HUES6 (cell line): ENCODE results near the gene CEP162.
A peak's percentile ranks its signal among the peaks of the same experiment; 100 is the strongest.
"Not testable (repeated sequence)": the region's sequence is repeated elsewhere in the genome, so short reads cannot be mapped to it uniquely, and the experiment has no call there.

Experiments
- H3K27ac ChIP-seq: 2 replicates; pipeline ENCODE4 v1.7.0; 2013; ENCODE audit warnings: low read depth, mild to moderate bottlenecking, low read length, inconsistent platforms
- H3K27me3 ChIP-seq: 2 replicates; pipeline ENCODE4 v1.6.1; 2013; ENCODE audit warnings: low read length; ENCODE audit not compliant: control insufficient read depth, insufficient read depth
- H3K36me3 ChIP-seq: 2 replicates; pipeline ENCODE4 v1.6.1; 2013; ENCODE audit warnings: low read length; ENCODE audit not compliant: control insufficient read depth, insufficient read depth
- H3K4me1 ChIP-seq: 2 replicates; pipeline ENCODE4 v1.6.1; 2013; ENCODE audit warnings: low read length; ENCODE audit not compliant: control insufficient read depth, insufficient read depth
- H3K4me3 ChIP-seq: 2 replicates; pipeline ENCODE4 v1.5.1; 2013; ENCODE audit warnings: low read depth, low read length
- H3K9ac ChIP-seq: one replicate; pipeline ENCODE4 v1.6.1; 2013; ENCODE audit warnings: mild to moderate bottlenecking, low read length
- H3K9me3 ChIP-seq: 2 replicates; pipeline ENCODE4 v1.6.1; 2013; ENCODE audit warnings: low read depth, low read length; ENCODE audit not compliant: control insufficient read depth, insufficient read depth

The CEP162 gene

DNA sequence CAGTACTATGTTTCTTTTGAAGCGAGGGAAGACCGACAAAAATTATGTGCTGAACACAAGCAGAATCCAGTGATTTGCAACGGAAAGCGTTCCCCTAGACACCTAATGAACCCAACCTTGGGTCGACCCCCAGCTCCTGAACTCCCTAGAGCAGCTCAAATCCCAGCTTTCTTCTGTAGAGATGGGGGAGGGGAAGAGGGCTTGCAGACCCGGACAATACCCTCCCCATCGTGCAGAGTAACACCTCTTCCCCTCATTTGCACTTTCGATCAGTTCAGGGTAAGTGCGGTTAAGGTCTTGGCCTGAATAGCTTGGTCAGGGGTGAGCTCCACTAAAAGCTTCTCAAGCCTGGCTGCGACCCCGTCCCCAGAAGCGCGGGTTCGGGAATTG lies 404 bp downstream of the CEP162 start:
- H3K36me3 ChIP-seq: no peaks in the 10 kb centered on the region
- peak overlapping the region; percentile 84 for H3K4me3 ChIP-seq
- H3K9ac ChIP-seq: peak overlapping the region; percentile 60
- H3K9me3 ChIP-seq: no peaks in the 10 kb centered on the region
- peaks cover 6% of the 10 kb centered on the region for H3K4me1 ChIP-seq
- H3K27ac ChIP-seq: no peak overlapping the region
- H3K27me3 ChIP-seq: peaks cover 28% of the 10 kb centered on the region

DNA sequence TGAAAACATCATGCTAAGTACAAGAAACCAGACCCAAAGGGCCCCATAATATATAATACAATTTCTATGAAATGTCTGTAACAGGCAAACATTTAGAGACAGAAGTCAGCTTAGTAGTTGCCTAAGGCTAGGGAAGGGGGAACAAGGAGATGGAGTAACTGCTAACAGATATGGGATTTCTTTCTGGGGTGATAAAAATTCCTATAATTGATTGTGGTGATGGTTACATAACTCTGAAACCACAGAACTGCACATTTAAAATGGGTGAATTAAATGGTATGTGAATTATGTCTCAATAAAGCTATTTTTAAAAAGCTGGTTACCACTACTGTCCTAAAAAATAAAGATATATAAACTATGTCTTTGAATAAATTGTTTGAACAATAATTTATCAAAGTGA lies 3.2 kb downstream of the CEP162 start:
- H3K27me3 ChIP-seq: peaks cover 9% of the 10 kb centered on the region
- H3K4me1 ChIP-seq: peaks cover 6% of the 10 kb centered on the region
- no peaks in the 10 kb centered on the region for H3K9me3 ChIP-seq
- H3K9ac ChIP-seq: no peak overlapping the region
- no peaks in the 10 kb centered on the region for H3K36me3 ChIP-seq
- H3K27ac ChIP-seq: no peak overlapping the region
- no peak overlapping the region for H3K4me3 ChIP-seq

GRCh38 chr6:84223608-84224007 lies 3.8 kb downstream of the CEP162 start:
- not testable (repeated sequence) for H3K4me1 ChIP-seq, H3K27me3 ChIP-seq, H3K9ac ChIP-seq, H3K9me3 ChIP-seq, H3K27ac ChIP-seq, H3K36me3 ChIP-seq, H3K4me3 ChIP-seq

DNA sequence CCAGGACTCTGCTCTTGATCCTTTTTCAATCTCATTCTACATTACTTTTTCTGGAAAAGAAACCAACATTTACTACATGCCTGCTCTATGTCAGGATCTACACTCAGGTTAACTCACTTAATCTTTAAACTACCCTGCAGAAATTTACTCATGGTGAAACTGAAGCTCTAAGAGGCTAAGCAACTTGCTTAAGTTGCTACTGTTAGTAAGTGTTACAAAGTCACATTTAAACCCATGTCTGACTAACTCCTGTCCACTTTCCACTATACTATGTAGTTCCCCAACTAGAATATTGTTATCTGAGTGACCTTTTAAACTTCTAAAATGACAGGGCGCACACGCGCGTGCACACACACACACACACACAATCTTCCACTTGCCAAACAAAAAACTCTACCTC lies 5.0 kb downstream of the CEP162 start:
- H3K4me3 ChIP-seq: no peak overlapping the region
- H3K9me3 ChIP-seq: no peaks in the 10 kb centered on the region
- no peak overlapping the region for H3K9ac ChIP-seq
- H3K27me3 ChIP-seq: no peaks in the 10 kb centered on the region
- H3K4me1 ChIP-seq: peaks cover 16% of the 10 kb centered on the region
- H3K27ac ChIP-seq: no peak overlapping the region
- H3K36me3 ChIP-seq: no peaks in the 10 kb centered on the region

- H3K9me3 ChIP-seq: no peaks in the 10 kb centered on the region
- no peak overlapping the region for H3K9ac ChIP-seq
- no peak overlapping the region for H3K4me3 ChIP-seq
- H3K4me1 ChIP-seq: peaks cover 10% of the 10 kb centered on the region; the same call in 1 of the 2 replicates
- no peaks in the 10 kb centered on the region for H3K36me3 ChIP-seq
- no peaks in the 10 kb centered on the region for H3K27me3 ChIP-seq
- no peak overlapping the region for H3K27ac ChIP-seq
These were observed 6.5 kb downstream of the CEP162 start for GRCh38 chr6:84220809-84221409.

- no peak overlapping the region for H3K9ac ChIP-seq
- no peaks in the 10 kb centered on the region for H3K27me3 ChIP-seq
- H3K9me3 ChIP-seq: no peaks in the 10 kb centered on the region
- no peaks in the 10 kb centered on the region for H3K36me3 ChIP-seq
- H3K4me1 ChIP-seq: peaks cover 10% of the 10 kb centered on the region; the same call in 1 of the 2 replicates
- no peak overlapping the region for H3K4me3 ChIP-seq
- no peak overlapping the region for H3K27ac ChIP-seq
These were observed 9.4 kb downstream of the CEP162 start for GRCh38 chr6:84218091-84218490.

DNA sequence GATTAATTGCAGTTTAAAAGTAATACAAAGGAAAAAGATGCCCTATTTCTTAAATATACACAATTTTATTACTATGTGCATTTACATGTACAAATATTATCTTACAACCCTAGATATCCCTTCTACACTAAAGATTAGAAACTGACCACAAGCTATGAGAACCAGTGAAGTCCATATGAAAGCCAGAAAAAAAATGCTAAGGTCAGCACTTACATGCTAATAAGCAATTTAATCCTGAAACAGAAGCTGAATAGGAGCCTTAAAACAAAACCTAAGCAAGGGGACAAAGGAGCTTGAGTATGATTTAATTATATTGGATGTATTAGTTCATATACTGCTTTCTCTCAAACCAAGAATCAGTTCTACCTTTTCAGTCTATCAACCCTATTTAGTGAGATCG lies 14.2 kb downstream of the CEP162 start:
- peaks cover 8% of the 10 kb centered on the region; the same call in 1 of the 2 replicates for H3K4me1 ChIP-seq
- no peak overlapping the region for H3K27ac ChIP-seq
- H3K4me3 ChIP-seq: no peak overlapping the region
- H3K9me3 ChIP-seq: no peaks in the 10 kb centered on the region
- H3K36me3 ChIP-seq: 0 out of 2 replicates have a peak, but pooled peaks cover 5% of the 10 kb centered on the region
- H3K9ac ChIP-seq: no peak overlapping the region
- no peaks in the 10 kb centered on the region for H3K27me3 ChIP-seq

- no peaks in the 10 kb centered on the region for H3K4me1 ChIP-seq
- H3K27ac ChIP-seq: no peak overlapping the region
- H3K9me3 ChIP-seq: no peaks in the 10 kb centered on the region
- no peaks in the 10 kb centered on the region for H3K27me3 ChIP-seq
- H3K4me3 ChIP-seq: no peak overlapping the region
- peaks cover 6% of the 10 kb centered on the region; the same call in 1 of the 2 replicates for H3K36me3 ChIP-seq
- H3K9ac ChIP-seq: no peak overlapping the region
These were observed 23.4 kb downstream of the CEP162 start for GRCh38 chr6:84204011-84204410.

- H3K9ac ChIP-seq, H3K9me3 ChIP-seq, H3K27ac ChIP-seq, H3K36me3 ChIP-seq, H3K27me3 ChIP-seq, H3K4me3 ChIP-seq, H3K4me1 ChIP-seq: not testable (repeated sequence)
These were observed 27.5 kb downstream of the CEP162 start for GRCh38 chr6:84199987-84200386.

DNA sequence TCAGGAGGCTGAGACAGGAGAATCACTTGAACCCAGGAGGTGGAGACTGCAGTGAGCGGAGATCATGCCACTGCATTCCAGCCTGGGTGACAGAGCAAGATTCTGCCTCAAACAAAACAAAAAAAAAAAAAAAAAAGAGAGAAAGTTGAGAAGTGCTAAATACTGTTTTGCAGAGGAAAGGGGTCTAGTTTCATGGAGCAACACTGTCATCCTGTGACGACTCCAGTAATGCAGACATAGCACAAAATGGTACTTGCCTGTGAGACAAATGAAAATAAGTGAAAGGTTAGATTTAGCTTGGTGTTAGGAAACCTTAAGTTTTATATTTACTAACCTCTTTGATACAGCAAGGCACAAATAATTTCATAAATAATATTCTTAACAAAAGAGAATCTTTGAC lies 29.7 kb downstream of the CEP162 start:
- H3K27me3 ChIP-seq: no peaks in the 10 kb centered on the region
- no peak overlapping the region for H3K4me3 ChIP-seq
- H3K9me3 ChIP-seq: no peaks in the 10 kb centered on the region
- peaks cover 14% of the 10 kb centered on the region for H3K36me3 ChIP-seq
- no peak overlapping the region for H3K27ac ChIP-seq
- H3K4me1 ChIP-seq: no peaks in the 10 kb centered on the region
- H3K9ac ChIP-seq: no peak overlapping the region

DNA sequence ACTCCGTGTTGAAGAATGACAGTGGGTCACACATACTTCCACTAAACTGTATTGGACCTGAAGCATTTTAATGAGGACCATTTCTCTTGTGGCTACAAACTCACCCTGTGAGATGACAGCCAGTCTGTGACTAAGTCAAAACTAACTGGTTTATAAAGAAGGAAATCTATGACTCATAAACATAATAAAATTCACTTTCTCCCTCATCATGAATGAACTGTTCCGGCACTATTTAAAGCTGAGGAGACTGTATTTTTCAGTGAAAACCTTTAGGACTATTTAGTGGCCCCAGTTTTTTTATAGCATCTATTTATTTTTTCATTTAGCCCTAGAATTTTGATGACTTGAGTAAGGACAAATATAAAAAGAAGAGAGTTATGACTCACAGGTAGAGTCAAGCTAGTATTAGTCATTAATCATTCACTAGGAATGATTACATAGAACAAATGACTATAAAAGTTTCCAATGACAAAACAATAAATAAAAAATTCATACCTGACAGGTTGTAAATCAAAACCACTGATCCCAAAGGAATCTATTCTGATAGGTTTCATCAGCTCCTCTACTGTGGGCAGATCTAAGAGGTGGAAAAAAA lies 34.2 kb downstream of the CEP162 start:
- Histone ChIP-seq H3K9ac (no peak overlapping the region), H3K27me3 (no peaks in the 10 kb centered on the region), H3K27ac (no peak overlapping the region), H3K4me3 (no peak overlapping the region), H3K4me1 (no peaks in the 10 kb centered on the region), H3K9me3 (no peaks in the 10 kb centered on the region), H3K36me3 (peaks cover 29% of the 10 kb centered on the region)
